Omental fat pad (tissue), 4 donors: Measurements from ENCODE around the gene ATL2. TPM values are rescaled to one million over a fixed set of nuclear protein-coding genes. Genes with fewer than 3 reads are reported as not detected.

ENCODE experiments used
- ATAC-seq: fragments of 150-250 bp; one replicate; pipeline ENCODE4 v1.9.1; 2016; ENCODE audit warnings: mild to moderate bottlenecking, moderate library complexity; ENCODE audit not compliant: low FRiP score
- DNase-seq: peaks from one replicate; pipeline ENCODE4 v3.0.0-alpha.2; 2019; ENCODE audit warnings: low spot score
- CTCF ChIP-seq, 3 donors: fragments of 450-650 bp; IDR thresholded peaks; one replicate each; pipeline ENCODE4 v1.5.1; 2016 to 2017; ENCODE audit warnings: antibody characterized with exemption in 3 of 3, mild to moderate bottlenecking in 3 of 3, moderate library complexity in 2 of 3
- total RNA-seq, 4 donors: library from RNA; depleted of rRNA; stranded (reverse); fragments of >200 nt; gene quantifications; one replicate each; pipeline ENCODE4 v1.1.0, GENCODE V29; 2016

The ATL2 gene
- total RNA-seq, 4 donors from 2014 or later: 52.7 to 82.0 (median 68.2) TPM

- DNase-seq (peak; percentile 24), ATAC-seq (peak; percentile 87)
- peak in 1 of 3 donors; percentile 8 for TF ChIP-seq CTCF (IDR thresholded peaks at IDR 0.05)
Measured at GRCh38 chr2:38376346-38377049, 575 bp downstream of the ATL2 start.

GRCh38 chr2:38375696-38376345 lies 1.3 kb downstream of the ATL2 start:
- TF ChIP-seq CTCF (IDR thresholded peaks at IDR 0.05): no peak
- DNase-seq: peak; percentile 35
- ATAC-seq: no peak

GRCh38 chr2:38374984-38375383 lies 2.1 kb downstream of the ATL2 start:
- DNase-seq (no peak), ATAC-seq (no peak)
- TF ChIP-seq CTCF (IDR thresholded peaks at IDR 0.05): no peak

GRCh38 chr2:38371235-38371634 lies 5.8 kb downstream of the ATL2 start:
- ATAC-seq: no peak
- no peak for DNase-seq
- no peak for TF ChIP-seq CTCF (IDR thresholded peaks at IDR 0.05)

- no peak for TF ChIP-seq CTCF (IDR thresholded peaks at IDR 0.05)
- ATAC-seq (no peak), DNase-seq (no peak)
Measured at GRCh38 chr2:38370664-38371063, 6.4 kb downstream of the ATL2 start.

GRCh38 chr2:38362232-38362631 lies 14.8 kb downstream of the ATL2 start:
- no peak for ATAC-seq
- no peak for DNase-seq
- no peak for TF ChIP-seq CTCF (IDR thresholded peaks at IDR 0.05)

- no peak for DNase-seq
- TF ChIP-seq CTCF (IDR thresholded peaks at IDR 0.05): no peak
Measured at GRCh38 chr2:38360177-38360576, 16.9 kb downstream of the ATL2 start.

More at GRCh38 chr2:38360177-38360576, 16.9 kb downstream of the ATL2 start:
- no peak for ATAC-seq
